Activated CD8-positive, alpha-beta T cell treated with anti-CD3 and anti-CD28 coated beads for 36 hours (primary cell): Measurements from ENCODE around the gene PCDHA3. TPM values are rescaled to one million over a fixed set of nuclear protein-coding genes. Genes with fewer than 3 reads are reported as not detected.
"Not testable (repeated sequence)": the region's sequence is repeated elsewhere in the genome, so short reads cannot be mapped to it uniquely, and the experiment has no call there.

Experiments used
- ATAC-seq: fragments of 200-7000 bp; cut with Tn5 transposase; one replicate; pipeline ENCODE4 v1.10.0; 2021; ENCODE audit warnings: mild to moderate bottlenecking, moderate library complexity
- CTCF ChIA-PET: fragments of 350-600 bp; sonication (Branson Sonifier 250); formaldehyde crosslinking; loops from one replicate; lab custom pipeline; 2021; ENCODE audit warnings: antibody characterized with exemption; lab: Charles Lee
- POLR2A ChIA-PET: fragments of 350-600 bp; sonication (Branson Sonifier 250); formaldehyde crosslinking; loops from one replicate; lab custom pipeline; 2021; ENCODE audit warnings: antibody characterized with exemption; lab: Charles Lee
- DNase-seq: peaks from one replicate; pipeline ENCODE4 v3.0.0-alpha.2; 2020
- H3K27ac Mint-ChIP-seq: one replicate; pipeline ENCODE4 v1.8.0; 2021; ENCODE audit warnings: mild to moderate bottlenecking, mixed read lengths
- H3K27me3 Mint-ChIP-seq: one replicate; pipeline ENCODE4 v1.8.0; 2021; ENCODE audit warnings: mixed read lengths
- H3K36me3 Mint-ChIP-seq: one replicate; pipeline ENCODE4 v1.8.0; 2021; ENCODE audit warnings: low read depth, mixed read lengths
- H3K4me1 Mint-ChIP-seq: one replicate; pipeline ENCODE4 v1.8.0; 2021; ENCODE audit warnings: low read depth, mixed read lengths
- H3K4me3 Mint-ChIP-seq: one replicate; pipeline ENCODE4 v1.8.0; 2021; ENCODE audit warnings: mild to moderate bottlenecking, moderate library complexity, mixed read lengths
- H3K9me3 Mint-ChIP-seq: one replicate; pipeline ENCODE4 v1.8.0; 2021; ENCODE audit warnings: mixed read lengths
- intact Hi-C: fragments of 100-400 bp; cut with micrococcal nuclease; formaldehyde crosslinking; loops from one replicate; pipeline ENCODE4 v1.10.0; 2022
- total RNA-seq, 2 experiments: library from RNA; stranded (reverse); gene quantifications; one replicate each; pipeline ENCODE4 v1.2.3, GENCODE V29; 2021
- TF ChIP-seq, protein P1 (sequence below): fragments of 200-600 bp; IDR thresholded peaks from one replicate; pipeline ENCODE4 v1.8.0; 2022; ENCODE audit warnings: antibody characterized with exemption, mild to moderate bottlenecking

PCDHA3 gene
- total RNA-seq, 2 experiments from 2014 or later = not detected

DNA sequence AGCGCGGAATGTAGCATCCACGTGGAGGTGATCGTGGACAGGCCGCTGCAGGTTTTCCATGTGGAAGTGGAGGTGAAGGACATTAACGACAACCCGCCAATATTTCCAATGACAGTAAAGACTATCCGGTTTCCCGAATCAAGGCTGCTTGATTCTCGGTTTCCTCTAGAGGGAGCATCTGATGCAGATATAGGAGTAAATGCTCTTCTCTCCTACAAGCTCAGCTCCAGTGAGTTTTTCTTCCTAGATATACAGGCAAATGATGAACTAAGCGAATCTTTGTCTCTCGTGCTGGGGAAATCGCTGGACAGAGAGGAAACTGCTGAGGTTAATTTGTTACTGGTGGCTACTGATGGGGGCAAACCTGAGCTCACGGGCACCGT is 5.6 kb upstream of the PCDHA3 start:
- no peak overlapping the region for H3K4me3 Mint-ChIP-seq
- peaks cover 20% of the 10 kb centered on the region for H3K27me3 Mint-ChIP-seq
- no peaks in the 10 kb centered on the region for H3K4me1 Mint-ChIP-seq
- intact Hi-C loops = no loop called here
- peaks cover 7% of the 10 kb centered on the region for H3K36me3 Mint-ChIP-seq
- TF ChIP-seq, protein P1, sequence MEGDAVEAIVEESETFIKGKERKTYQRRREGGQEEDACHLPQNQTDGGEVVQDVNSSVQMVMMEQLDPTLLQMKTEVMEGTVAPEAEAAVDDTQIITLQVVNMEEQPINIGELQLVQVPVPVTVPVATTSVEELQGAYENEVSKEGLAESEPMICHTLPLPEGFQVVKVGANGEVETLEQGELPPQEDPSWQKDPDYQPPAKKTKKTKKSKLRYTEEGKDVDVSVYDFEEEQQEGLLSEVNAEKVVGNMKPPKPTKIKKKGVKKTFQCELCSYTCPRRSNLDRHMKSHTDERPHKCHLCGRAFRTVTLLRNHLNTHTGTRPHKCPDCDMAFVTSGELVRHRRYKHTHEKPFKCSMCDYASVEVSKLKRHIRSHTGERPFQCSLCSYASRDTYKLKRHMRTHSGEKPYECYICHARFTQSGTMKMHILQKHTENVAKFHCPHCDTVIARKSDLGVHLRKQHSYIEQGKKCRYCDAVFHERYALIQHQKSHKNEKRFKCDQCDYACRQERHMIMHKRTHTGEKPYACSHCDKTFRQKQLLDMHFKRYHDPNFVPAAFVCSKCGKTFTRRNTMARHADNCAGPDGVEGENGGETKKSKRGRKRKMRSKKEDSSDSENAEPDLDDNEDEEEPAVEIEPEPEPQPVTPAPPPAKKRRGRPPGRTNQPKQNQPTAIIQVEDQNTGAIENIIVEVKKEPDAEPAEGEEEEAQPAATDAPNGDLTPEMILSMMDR = no peak
- no peak for DNase-seq
- no peak for ATAC-seq
- CTCF ChIA-PET = interaction anchor here (1.0 to 1.3 kb wide), 3 partner anchors 9 to 13 kb away, joined by 3 to 5 read pairs (median 5); partner anchors contain the start of genes PCDHA1 and PCDHA4
- H3K9me3 Mint-ChIP-seq = peaks cover 22% of the 10 kb centered on the region
- POLR2A ChIA-PET = no interaction called here
- no peak overlapping the region for H3K27ac Mint-ChIP-seq

DNA sequence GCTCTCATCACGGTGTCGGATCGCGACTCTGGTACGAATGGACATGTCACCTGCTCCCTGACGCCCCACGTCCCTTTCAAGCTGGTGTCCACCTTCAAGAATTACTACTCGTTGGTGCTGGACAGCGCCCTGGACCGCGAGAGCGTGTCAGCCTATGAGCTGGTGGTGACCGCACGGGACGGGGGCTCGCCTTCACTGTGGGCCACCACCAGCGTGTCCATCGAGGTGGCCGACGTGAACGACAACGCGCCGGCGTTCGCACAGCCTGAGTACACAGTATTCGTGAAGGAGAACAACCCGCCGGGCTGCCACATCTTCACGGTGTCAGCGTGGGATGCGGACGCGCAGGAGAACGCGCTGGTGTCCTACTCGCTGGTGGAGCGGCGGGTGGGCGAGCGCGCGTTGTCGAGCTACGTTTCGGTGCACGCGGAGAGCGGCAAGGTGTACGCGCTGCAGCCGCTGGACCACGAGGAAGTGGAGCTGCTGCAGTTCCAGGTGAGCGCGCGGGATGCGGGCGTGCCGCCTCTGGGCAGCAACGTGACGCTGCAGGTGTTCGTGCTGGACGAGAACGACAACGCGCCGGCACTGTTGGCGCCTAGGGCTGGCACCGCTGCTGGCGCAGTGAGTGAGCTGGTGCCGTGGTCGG is 4.7 kb upstream of the PCDHA3 start:
- H3K4me3 Mint-ChIP-seq, ATAC-seq, intact Hi-C loops, DNase-seq, H3K27ac Mint-ChIP-seq, POLR2A ChIA-PET, H3K36me3 Mint-ChIP-seq, H3K4me1 Mint-ChIP-seq: not testable (repeated sequence)
- CTCF ChIA-PET = interaction anchor here (1.3 kb wide), 1 partner anchor 24 kb away, joined by 3 read pairs; no protein-coding TSS in a partner anchor
- H3K27me3 Mint-ChIP-seq = peaks cover 19% of the 10 kb centered on the region
- H3K9me3 Mint-ChIP-seq = peaks cover 23% of the 10 kb centered on the region

DNA sequence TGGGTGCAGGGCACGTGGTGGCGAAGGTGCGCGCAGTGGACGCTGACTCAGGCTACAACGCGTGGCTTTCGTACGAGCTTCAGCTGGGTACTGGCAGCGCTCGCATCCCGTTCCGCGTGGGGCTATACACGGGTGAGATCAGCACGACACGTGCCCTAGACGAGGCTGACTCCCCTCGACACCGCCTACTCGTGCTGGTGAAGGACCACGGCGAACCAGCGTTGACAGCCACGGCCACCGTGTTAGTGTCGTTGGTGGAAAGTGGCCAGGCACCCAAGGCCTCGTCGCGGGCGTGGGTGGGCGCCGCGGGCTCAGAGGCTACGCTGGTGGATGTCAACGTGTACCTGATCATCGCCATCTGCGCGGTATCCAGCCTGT is 4.2 kb upstream of the PCDHA3 start:
- TF ChIP-seq, protein P1 = no peak
- Mint-ChIP-seq H3K9me3 (peaks cover 28% of the 10 kb centered on the region), H3K4me1 (no peaks in the 10 kb centered on the region), H3K27me3 (peaks cover 22% of the 10 kb centered on the region), H3K4me3 (no peak overlapping the region), H3K27ac (no peak overlapping the region), H3K36me3 (peaks cover 9% of the 10 kb centered on the region)
- DNase-seq (no peak), ATAC-seq (no peak)
- ChIA-PET CTCF (interaction anchor here (1.3 kb wide), 1 partner anchor 23 kb away, joined by 3 read pairs; no protein-coding TSS in a partner anchor), POLR2A (no interaction called here)
- intact Hi-C loops = no loop called here

DNA sequence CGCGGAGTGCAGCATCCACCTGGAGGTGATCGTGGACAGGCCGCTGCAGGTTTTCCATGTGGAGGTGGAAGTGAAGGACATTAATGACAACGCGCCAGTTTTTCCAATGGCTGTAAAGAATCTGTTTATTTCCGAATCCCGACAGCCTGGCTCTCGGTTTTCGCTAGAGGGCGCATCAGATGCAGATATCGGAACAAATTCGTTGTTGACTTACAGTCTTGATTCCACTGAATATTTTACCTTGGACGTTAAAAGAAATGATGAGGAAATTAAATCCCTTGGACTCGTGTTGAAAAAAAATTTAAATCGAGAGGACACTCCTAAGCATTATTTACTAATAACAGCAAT is 611 bp downstream of the PCDHA3 start:
- intact Hi-C loops = no loop called here
- H3K36me3 Mint-ChIP-seq = peaks cover 6% of the 10 kb centered on the region
- no peaks in the 10 kb centered on the region for H3K4me1 Mint-ChIP-seq
- no peak overlapping the region for H3K27ac Mint-ChIP-seq
- peaks cover 25% of the 10 kb centered on the region for H3K27me3 Mint-ChIP-seq
- ChIA-PET POLR2A (no interaction called here), CTCF (interaction anchor here (1.1 to 1.2 kb wide), 2 partner anchors 8 to 15 kb away, joined by 3 read pairs; partner anchors contain the start of gene PCDHA1)
- no peak for DNase-seq
- H3K9me3 Mint-ChIP-seq = peaks cover 21% of the 10 kb centered on the region
- TF ChIP-seq, protein P1 = no peak
- no peak for ATAC-seq
- H3K4me3 Mint-ChIP-seq = no peak overlapping the region

DNA sequence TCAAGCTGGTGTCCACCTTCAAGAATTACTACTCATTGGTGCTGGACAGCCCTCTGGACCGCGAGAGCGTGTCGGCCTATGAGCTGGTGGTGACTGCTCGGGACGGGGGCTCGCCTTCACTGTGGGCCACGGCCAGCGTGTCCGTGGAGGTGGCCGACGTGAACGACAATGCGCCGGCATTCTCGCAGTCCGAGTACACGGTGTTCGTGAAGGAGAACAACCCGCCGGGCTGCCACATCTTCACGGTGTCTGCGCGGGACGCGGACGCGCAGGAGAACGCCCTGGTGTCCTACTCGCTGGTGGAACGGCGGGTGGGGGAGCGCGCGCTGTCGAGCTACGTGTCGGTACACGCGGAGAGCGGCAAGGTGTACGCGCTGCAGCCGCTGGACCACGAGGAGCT is 1.5 kb downstream of the PCDHA3 start:
- DNase-seq, H3K4me1 Mint-ChIP-seq, POLR2A ChIA-PET, H3K36me3 Mint-ChIP-seq, H3K27ac Mint-ChIP-seq, ATAC-seq, intact Hi-C loops, H3K4me3 Mint-ChIP-seq: not testable (repeated sequence)
- CTCF ChIA-PET = interaction anchor here (1.1 kb wide), 1 partner anchor 16 kb away, joined by 3 read pairs; the partner anchor contains the start of gene PCDHA1
- Mint-ChIP-seq H3K27me3 (peaks cover 30% of the 10 kb centered on the region), H3K9me3 (peaks cover 25% of the 10 kb centered on the region)

DNA sequence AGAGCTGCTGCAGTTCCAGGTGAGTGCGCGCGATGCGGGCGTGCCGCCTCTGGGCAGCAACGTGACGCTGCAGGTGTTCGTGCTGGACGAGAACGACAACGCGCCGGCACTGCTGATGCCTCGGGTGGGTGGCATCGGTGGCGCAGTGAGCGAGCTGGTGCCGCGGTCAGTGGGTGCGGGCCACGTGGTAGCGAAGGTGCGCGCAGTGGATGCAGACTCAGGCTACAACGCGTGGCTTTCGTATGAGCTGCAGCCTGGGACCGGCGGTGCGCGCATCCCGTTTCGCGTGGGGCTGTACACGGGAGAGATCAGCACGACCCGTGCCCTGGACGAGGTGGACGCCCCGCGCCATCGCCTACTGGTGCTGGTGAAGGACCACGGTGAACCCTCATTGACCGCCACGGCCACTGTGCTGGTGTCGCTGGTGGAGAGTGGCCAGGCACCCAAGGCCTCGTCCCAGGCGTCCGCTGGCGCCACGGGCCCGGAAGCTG is 2.0 kb downstream of the PCDHA3 start:
- Mint-ChIP-seq H3K36me3 (peaks cover 10% of the 10 kb centered on the region), H3K4me1 (no peaks in the 10 kb centered on the region), H3K9me3 (peaks cover 28% of the 10 kb centered on the region), H3K27me3 (peaks cover 33% of the 10 kb centered on the region), H3K4me3 (no peak overlapping the region), H3K27ac (no peak overlapping the region)
- TF ChIP-seq, protein P1 = no peak
- CTCF ChIA-PET = no interaction called here
- DNase-seq = no peak
- POLR2A ChIA-PET = no interaction called here
- no peak for ATAC-seq
- intact Hi-C loops = no loop called here
